ENCODE data around the gene TMPRSS12. TPM values are rescaled to one million over a fixed set of nuclear protein-coding genes. Genes with fewer than 3 reads are reported as not detected.
"Not testable (repeated sequence)": the region's sequence is repeated elsewhere in the genome, so short reads cannot be mapped to it uniquely, and the experiment has no call there.

TMPRSS12 gene
- total RNA-seq, 5 donors from 2014 or later (not counting 1 experiment from before 2014, with no cell fraction given) = not detected

- H3K9me3 ChIP-seq; H3K4me3 ChIP-seq (ENCODE audit: control insufficient read depth in 1 of 2, extremely low read depth in 1 of 2, low read length in 1 of 2); ATAC-seq (replicated peaks in 1 of 4); H3K4me1 ChIP-seq (ENCODE audit: control insufficient read depth in 1 of 2, extremely low read depth in 1 of 2, insufficient read depth in 2 of 2, low read length in 2 of 2); DNase-seq; CTCF ChIA-PET; H3K27me3 Mint-ChIP-seq; H3K27ac Mint-ChIP-seq; H3K4me3 Mint-ChIP-seq; H3K27ac ChIP-seq (ENCODE audit: low read length); POLR2A ChIA-PET; H3K36me3 ChIP-seq (ENCODE audit: control insufficient read depth in 2 of 2, extremely low read depth in 1 of 2, insufficient read depth in 1 of 2, low read length in 1 of 2); H3K4me1 Mint-ChIP-seq: not testable (repeated sequence)
- H3K27me3 ChIP-seq (replicated peaks in 1 of 2; ENCODE audit: control insufficient read depth in 2 of 2, extremely low read depth in 1 of 2, insufficient read depth in 2 of 2, low read length in 1 of 2) = peaks cover 0 to 12% of the 10 kb centered on the region in 2 experiments
- WGBS (ENCODE audit: insufficient coverage) = 100% methylated on average over 2 of the region's 6 CpGs
- peaks cover 5 to 38% (median 36%) of the 10 kb centered on the region in 3 donors for H3K9me3 Mint-ChIP-seq
- peaks cover 10% of the 10 kb centered on the region for H3K36me3 Mint-ChIP-seq
Measured at GRCh38 chr12:50912361-50912760, 69.6 kb downstream of the TMPRSS12 start.

- H3K27me3 ChIP-seq (replicated peaks in 1 of 2; ENCODE audit: control insufficient read depth in 2 of 2, extremely low read depth in 1 of 2, insufficient read depth in 2 of 2, low read length in 1 of 2) = peaks cover 0 to 12% of the 10 kb centered on the region in 2 experiments
- ChIA-PET POLR2A (no interaction called here), CTCF (interaction anchor here in 1 of 2 donors (0.7 kb wide), 1 partner anchor 59 kb away, joined by 3 read pairs; no protein-coding TSS in a partner anchor)
- peaks cover 0 to 11% of the 10 kb centered on the region in 2 donors for H3K27me3 Mint-ChIP-seq
- no CpG with 5 or more reads among the region's 2 CpGs for WGBS (ENCODE audit: insufficient coverage)
- ATAC-seq (replicated peaks in 1 of 4) (no peak), DNase-seq (no peak)
- no peaks in the 10 kb centered on the region for H3K9me3 ChIP-seq
- no peaks in the 10 kb centered on the region for H3K36me3 ChIP-seq (ENCODE audit: control insufficient read depth in 2 of 2, extremely low read depth in 1 of 2, insufficient read depth in 1 of 2, low read length in 1 of 2)
- H3K36me3 Mint-ChIP-seq = peaks cover 15% of the 10 kb centered on the region
- H3K4me3 ChIP-seq (ENCODE audit: control insufficient read depth in 1 of 2, extremely low read depth in 1 of 2, low read length in 1 of 2) = no peak overlapping the region
- H3K27ac ChIP-seq (ENCODE audit: low read length) = no peak overlapping the region
- H3K27ac Mint-ChIP-seq = peak overlapping the region in 1 of 2 donors; percentile 4
- peaks cover 11 to 43% (median 42%) of the 10 kb centered on the region in 3 donors for H3K9me3 Mint-ChIP-seq
- H3K4me1 ChIP-seq (ENCODE audit: control insufficient read depth in 1 of 2, extremely low read depth in 1 of 2, insufficient read depth in 2 of 2, low read length in 2 of 2) = no peaks in the 10 kb centered on the region
- H3K4me1 Mint-ChIP-seq = no peaks in the 10 kb centered on the region
- no peak overlapping the region for H3K4me3 Mint-ChIP-seq
Measured at GRCh38 chr12:50913224-50913623, 70.5 kb downstream of the TMPRSS12 start.

- Mint-ChIP-seq H3K4me1 (no peaks in the 10 kb centered on the region), H3K36me3 (peaks cover 15% of the 10 kb centered on the region), H3K27me3 (peaks cover 0 to 11% of the 10 kb centered on the region in 2 donors), H3K4me3 (no peak overlapping the region), H3K9me3 (peaks cover 11 to 43% (median 42%) of the 10 kb centered on the region in 3 donors), H3K27ac (no peak overlapping the region)
- peaks cover 0 to 9% of the 10 kb centered on the region in 2 experiments for H3K27me3 ChIP-seq (replicated peaks in 1 of 2; ENCODE audit: control insufficient read depth in 2 of 2, extremely low read depth in 1 of 2, insufficient read depth in 2 of 2, low read length in 1 of 2)
- no peak for ATAC-seq (replicated peaks in 1 of 4)
- no peak for DNase-seq
- H3K36me3 ChIP-seq (ENCODE audit: control insufficient read depth in 2 of 2, extremely low read depth in 1 of 2, insufficient read depth in 1 of 2, low read length in 1 of 2) = no peaks in the 10 kb centered on the region
- H3K27ac ChIP-seq (ENCODE audit: low read length) = no peak overlapping the region
- CTCF ChIA-PET = no interaction called here
- no peaks in the 10 kb centered on the region for H3K4me1 ChIP-seq (ENCODE audit: control insufficient read depth in 1 of 2, extremely low read depth in 1 of 2, insufficient read depth in 2 of 2, low read length in 2 of 2)
- no peaks in the 10 kb centered on the region for H3K9me3 ChIP-seq
- no peak overlapping the region for H3K4me3 ChIP-seq (ENCODE audit: control insufficient read depth in 1 of 2, extremely low read depth in 1 of 2, low read length in 1 of 2)
- POLR2A ChIA-PET = no interaction called here
- WGBS (ENCODE audit: insufficient coverage) = 91% methylated on average over 4 of the region's 6 CpGs
Measured at GRCh38 chr12:50914872-50915484, 72.3 kb downstream of the TMPRSS12 start.

GRCh38 chr12:50916292-50916691 lies 73.6 kb downstream of the TMPRSS12 start:
- Histone ChIP-seq H3K4me3 (ENCODE audit: control insufficient read depth in 1 of 2, extremely low read depth in 1 of 2, low read length in 1 of 2) (no peak overlapping the region), H3K36me3 (ENCODE audit: control insufficient read depth in 2 of 2, extremely low read depth in 1 of 2, insufficient read depth in 1 of 2, low read length in 1 of 2) (no peaks in the 10 kb centered on the region), H3K27me3 (replicated peaks in 1 of 2; ENCODE audit: control insufficient read depth in 2 of 2, extremely low read depth in 1 of 2, insufficient read depth in 2 of 2, low read length in 1 of 2) (peaks cover 0 to 9% of the 10 kb centered on the region in 2 experiments), H3K4me1 (ENCODE audit: control insufficient read depth in 1 of 2, extremely low read depth in 1 of 2, insufficient read depth in 2 of 2, low read length in 2 of 2) (no peaks in the 10 kb centered on the region), H3K9me3 (no peaks in the 10 kb centered on the region), H3K27ac (ENCODE audit: low read length) (no peak overlapping the region)
- no CpG with 5 or more reads among the region's 3 CpGs for WGBS (ENCODE audit: insufficient coverage)
- ATAC-seq (replicated peaks in 1 of 4) = no peak
- ChIA-PET CTCF (no interaction called here), POLR2A (no interaction called here)
- Mint-ChIP-seq H3K27me3 (peaks cover 0 to 7% of the 10 kb centered on the region in 2 donors), H3K27ac (no peak overlapping the region), H3K9me3 (peaks cover 11 to 39% (median 38%) of the 10 kb centered on the region in 3 donors), H3K4me3 (no peak overlapping the region), H3K4me1 (no peaks in the 10 kb centered on the region), H3K36me3 (peaks cover 15% of the 10 kb centered on the region)
- DNase-seq = no peak

GRCh38 chr12:50918584-50919316 lies 76.0 kb downstream of the TMPRSS12 start:
- Mint-ChIP-seq H3K9me3 (peaks cover 7 to 22% (median 21%) of the 10 kb centered on the region in 3 donors), H3K4me3 (no peak overlapping the region), H3K27me3 (peaks cover 0 to 2% of the 10 kb centered on the region in 2 donors), H3K36me3 (peaks cover 11% of the 10 kb centered on the region), H3K27ac (no peak overlapping the region), H3K4me1 (peaks cover 5 to 11% (median 5%) of the 10 kb centered on the region in 3 donors)
- Histone ChIP-seq H3K9me3 (no peaks in the 10 kb centered on the region), H3K27me3 (replicated peaks in 1 of 2; ENCODE audit: control insufficient read depth in 2 of 2, extremely low read depth in 1 of 2, insufficient read depth in 2 of 2, low read length in 1 of 2) (peaks cover 0 to 4% of the 10 kb centered on the region in 2 experiments), H3K27ac (ENCODE audit: low read length) (no peak overlapping the region), H3K4me3 (ENCODE audit: control insufficient read depth in 1 of 2, extremely low read depth in 1 of 2, low read length in 1 of 2) (no peak overlapping the region), H3K4me1 (ENCODE audit: control insufficient read depth in 1 of 2, extremely low read depth in 1 of 2, insufficient read depth in 2 of 2, low read length in 2 of 2) (peaks cover 0 to 4% of the 10 kb centered on the region in 2 experiments), H3K36me3 (ENCODE audit: control insufficient read depth in 2 of 2, extremely low read depth in 1 of 2, insufficient read depth in 1 of 2, low read length in 1 of 2) (no peaks in the 10 kb centered on the region)
- 29% methylated on average over 1 of the region's 5 CpGs for WGBS (ENCODE audit: insufficient coverage)
- CTCF ChIA-PET = interaction anchor here in 1 of 2 donors (0.7 to 0.9 kb wide), 2 partner anchors 16 to 40 kb away, joined by 3 to 4 read pairs; no protein-coding TSS in a partner anchor
- ATAC-seq (replicated peaks in 1 of 4) = no peak
- no peak for DNase-seq
- POLR2A ChIA-PET = no interaction called here

GRCh38 chr12:50922820-50923219 lies 80.1 kb downstream of the TMPRSS12 start:
- ATAC-seq (replicated peaks in 1 of 4) (no peak), DNase-seq (no peak)
- ChIA-PET CTCF (no interaction called here), POLR2A (interaction anchor here in 1 of 2 donors (0.6 kb wide), 1 partner anchor 155 kb away, joined by 3 read pairs; no protein-coding TSS in a partner anchor)
- Mint-ChIP-seq H3K27ac (peak overlapping the region in 1 of 2 donors; percentile 3), H3K4me3 (peak overlapping the region in 1 of 3 donors; percentile 47), H3K36me3 (peaks cover 2% of the 10 kb centered on the region), H3K4me1 (peaks cover 20 to 35% (median 30%) of the 10 kb centered on the region in 3 donors), H3K9me3 (peaks cover 2% of the 10 kb centered on the region in 3 donors), H3K27me3 (peaks cover 0 to 2% of the 10 kb centered on the region in 2 donors)
- no peaks in the 10 kb centered on the region for H3K36me3 ChIP-seq (ENCODE audit: control insufficient read depth in 2 of 2, extremely low read depth in 1 of 2, insufficient read depth in 1 of 2, low read length in 1 of 2)
- no CpG with 5 or more reads among the region's 3 CpGs for WGBS (ENCODE audit: insufficient coverage)
- no peak overlapping the region for H3K27ac ChIP-seq (ENCODE audit: low read length)
- H3K9me3 ChIP-seq = no peaks in the 10 kb centered on the region
- no peak overlapping the region for H3K4me3 ChIP-seq (ENCODE audit: control insufficient read depth in 1 of 2, extremely low read depth in 1 of 2, low read length in 1 of 2)
- no peaks in the 10 kb centered on the region for H3K27me3 ChIP-seq (replicated peaks in 1 of 2; ENCODE audit: control insufficient read depth in 2 of 2, extremely low read depth in 1 of 2, insufficient read depth in 2 of 2, low read length in 1 of 2)
- peaks cover 6 to 20% of the 10 kb centered on the region in 2 experiments for H3K4me1 ChIP-seq (ENCODE audit: control insufficient read depth in 1 of 2, extremely low read depth in 1 of 2, insufficient read depth in 2 of 2, low read length in 2 of 2)
